Spleen (tissue), 7 donors: ENCODE data around the gene MKNK1.

Experiments
- POLR2A ChIP-seq, 3 donors: fragments of 450-650 bp; IDR thresholded peaks; one replicate each; pipeline ENCODE4 v1.5.1; 2017; ENCODE audit warnings: antibody characterized with exemption in 3 of 3, mild to moderate bottlenecking in 1 of 3
- POLR2AphosphoS5 ChIP-seq, 3 donors: sonication (generic); formaldehyde crosslinking; IDR thresholded peaks; one replicate each; pipeline ENCODE4 v1.5.1; 2017; ENCODE audit warnings: antibody characterized with exemption in 3 of 3
- TF ChIP-seq, protein P1 (sequence below), 11 experiments: fragments of 200-600 bp in 7 of 11; fragments of 450-650 bp in 4 of 11; sonication (generic) in 4 of 11; IDR thresholded peaks in 8 of 11; conservative IDR thresholded peaks in 3 of 11; 1 replicate in 7 of 11; 2 replicates in 4 of 11; pipeline versions ENCODE4 v1.4.0 to v1.8.0; 2016 to 2021; ENCODE audit warnings: antibody characterized with exemption in 11 of 11, inconsistent platforms in 4 of 11, mild to moderate bottlenecking in 1 of 11
- donor health status: DM: no; HTN: no; CAD: no; lungs with moderate emphysema.
- donor health status: DM: no; HTN: no; CAD: no.
- donor health status: DM: no; HTN: no; CAD: no.

DNA sequence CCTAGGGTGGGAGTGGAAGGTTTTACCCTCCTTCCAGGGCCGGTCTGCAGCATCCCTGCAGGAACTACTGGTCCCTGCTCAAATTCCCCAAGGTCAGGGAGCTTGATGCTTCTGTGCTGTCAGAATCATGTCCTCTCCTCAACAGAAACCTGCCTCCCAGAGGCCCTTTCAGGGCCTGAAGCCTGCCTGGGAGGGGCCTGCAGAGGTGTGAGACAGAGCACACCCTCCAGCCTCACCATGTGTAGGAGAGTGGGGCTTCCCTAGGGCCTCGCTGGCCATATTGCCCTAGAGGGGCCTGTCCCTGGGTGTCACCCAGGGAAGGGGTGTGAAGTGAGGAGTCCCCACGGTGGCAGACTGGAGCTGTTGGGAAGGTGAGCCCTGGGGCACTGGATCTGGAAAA, 73.8 kb downstream of the MKNK1 start:
- TF ChIP-seq POLR2A (IDR thresholded peaks at IDR 0.05) (no peak), POLR2AphosphoS5 (IDR thresholded peaks at IDR 0.05) (no peak)
- TF ChIP-seq, protein P1, sequence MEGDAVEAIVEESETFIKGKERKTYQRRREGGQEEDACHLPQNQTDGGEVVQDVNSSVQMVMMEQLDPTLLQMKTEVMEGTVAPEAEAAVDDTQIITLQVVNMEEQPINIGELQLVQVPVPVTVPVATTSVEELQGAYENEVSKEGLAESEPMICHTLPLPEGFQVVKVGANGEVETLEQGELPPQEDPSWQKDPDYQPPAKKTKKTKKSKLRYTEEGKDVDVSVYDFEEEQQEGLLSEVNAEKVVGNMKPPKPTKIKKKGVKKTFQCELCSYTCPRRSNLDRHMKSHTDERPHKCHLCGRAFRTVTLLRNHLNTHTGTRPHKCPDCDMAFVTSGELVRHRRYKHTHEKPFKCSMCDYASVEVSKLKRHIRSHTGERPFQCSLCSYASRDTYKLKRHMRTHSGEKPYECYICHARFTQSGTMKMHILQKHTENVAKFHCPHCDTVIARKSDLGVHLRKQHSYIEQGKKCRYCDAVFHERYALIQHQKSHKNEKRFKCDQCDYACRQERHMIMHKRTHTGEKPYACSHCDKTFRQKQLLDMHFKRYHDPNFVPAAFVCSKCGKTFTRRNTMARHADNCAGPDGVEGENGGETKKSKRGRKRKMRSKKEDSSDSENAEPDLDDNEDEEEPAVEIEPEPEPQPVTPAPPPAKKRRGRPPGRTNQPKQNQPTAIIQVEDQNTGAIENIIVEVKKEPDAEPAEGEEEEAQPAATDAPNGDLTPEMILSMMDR (IDR thresholded peaks at IDR 0.05 in 8 of 11, conservative IDR thresholded peaks at IDR 0.05 in 3 of 11) = no peak
